NK-92 treated with Interleukin-12 subunit alpha and Interleukin-12 subunit beta, amount 100 ng/mL, for 24 hours (cell line): ENCODE data around the gene SLC9B1.
"Not testable (repeated sequence)": the region's sequence is repeated elsewhere in the genome, so short reads cannot be mapped to it uniquely, and the experiment has no call there.

Experiments used
- DNase-seq: peaks from one replicate; lab custom pipeline; 2025; lab: John Stamatoyannopoulos, UW

Gene SLC9B1

GRCh38 chr4:102877477-102878106 is 141.9 kb downstream of the SLC9B1 start:
- DNase-seq = not testable (repeated sequence)

GRCh38 chr4:102871772-102872171 is 147.7 kb downstream of the SLC9B1 start:
- no peak for DNase-seq

- DNase-seq = no peak
These were observed 149.8 kb downstream of the SLC9B1 start for GRCh38 chr4:102869569-102870197.

GRCh38 chr4:102868781-102869568 is 150.5 kb downstream of the SLC9B1 start, which contains the start of gene CISD2:
CISD2 (plus strand) TSS chr4:102868992; CDS start chr4:102869085, 93 bp downstream.
- peak; percentile 82 for DNase-seq

GRCh38 chr4:102868153-102868780 is 151.2 kb downstream of the SLC9B1 start:
- DNase-seq = no peak

GRCh38 chr4:102867278-102868152 is 152.0 kb downstream of the SLC9B1 start:
- no peak for DNase-seq

- not testable (repeated sequence) for DNase-seq
These were observed 154.2 kb downstream of the SLC9B1 start for GRCh38 chr4:102865327-102865726.

GRCh38 chr4:102862747-102863146 is 156.8 kb downstream of the SLC9B1 start:
- no peak for DNase-seq

GRCh38 chr4:102862016-102862415 is 157.5 kb downstream of the SLC9B1 start:
- no peak for DNase-seq

- no peak for DNase-seq
These were observed 158.7 kb downstream of the SLC9B1 start for GRCh38 chr4:102860611-102861324.

GRCh38 chr4:102858828-102859464 is 160.6 kb downstream of the SLC9B1 start:
- DNase-seq = no peak
